Measurements from ENCODE around the gene DDX39A. TPM values are rescaled to one million over a fixed set of nuclear protein-coding genes. Genes with fewer than 3 reads are reported as not detected.

DDX39A gene
- total and polyA plus RNA-seq, 11 donors = 18.0 to 109 (median 36.1) TPM

DNA sequence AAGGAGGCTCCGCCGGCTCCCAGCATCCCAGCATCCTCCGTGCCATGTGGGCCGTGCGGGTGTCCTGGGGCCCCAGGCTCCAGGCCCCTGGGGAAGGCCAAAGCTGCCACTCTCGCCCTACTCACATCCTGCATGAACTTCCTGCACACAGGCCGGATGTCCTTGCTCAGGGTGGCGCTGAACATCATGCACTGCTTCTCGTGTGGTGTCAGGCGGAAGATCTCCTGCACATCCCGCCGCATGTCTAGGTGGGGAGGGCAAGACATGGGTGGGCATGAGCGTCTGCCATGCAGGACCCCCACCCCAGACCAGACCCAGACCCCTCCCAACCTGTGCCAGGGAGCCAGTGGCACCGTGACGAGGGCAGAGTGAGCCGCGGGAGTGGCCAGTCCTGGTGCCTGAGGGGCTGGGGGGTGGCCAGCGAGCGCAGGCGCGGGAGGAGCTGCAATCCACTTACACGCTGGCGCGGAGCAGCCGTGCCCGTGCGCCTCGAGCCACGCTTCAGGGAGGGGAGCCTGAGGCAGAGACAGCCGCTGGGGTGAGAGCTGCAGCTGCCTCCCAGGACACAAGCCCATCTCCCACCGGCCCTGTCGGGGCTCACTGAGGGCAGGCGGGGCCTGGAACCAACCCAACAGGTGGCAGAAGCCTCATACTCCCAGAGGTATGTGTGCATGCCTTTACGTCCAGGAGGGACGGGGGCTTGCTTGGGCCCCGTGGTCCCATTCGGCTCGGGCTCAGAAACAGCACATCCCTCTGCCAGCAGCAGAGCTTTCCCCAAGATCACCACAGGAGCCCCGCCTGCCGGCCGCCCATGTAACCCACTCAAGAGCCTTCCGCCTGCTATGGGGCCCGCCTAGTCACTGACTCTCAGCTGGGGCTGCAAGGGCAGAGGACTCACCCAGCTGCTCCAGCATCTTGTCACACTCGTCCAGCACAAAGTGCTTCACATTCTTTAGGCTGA is 8.8 kb downstream of the DDX39A start:
- H3K27me3 ChIP-seq = no peaks in the 10 kb centered on the region
- 86 to 89% (median 88%) methylated on average over 31 to 44 of the region's 44 CpGs for WGBS, 4 donors
- H3K4me1 ChIP-seq = peaks cover 0 to 57% (median 15%) of the 10 kb centered on the region in 12 donors
- DNase-seq (no peak), ATAC-seq (no peak)
- intact Hi-C loops (cut with DNase I) = no loop called here
- H3K9me3 ChIP-seq = no peaks in the 10 kb centered on the region
- H3K27ac ChIP-seq = peak overlapping the region in 1 of 12 donors; percentile 20
- H3K36me3 ChIP-seq = peaks cover 2 to 90% (median 74%) of the 10 kb centered on the region in 9 donors
- TF ChIP-seq POLR2A (IDR thresholded peaks at IDR 0.05) = no peak
- TF ChIP-seq, protein P1, sequence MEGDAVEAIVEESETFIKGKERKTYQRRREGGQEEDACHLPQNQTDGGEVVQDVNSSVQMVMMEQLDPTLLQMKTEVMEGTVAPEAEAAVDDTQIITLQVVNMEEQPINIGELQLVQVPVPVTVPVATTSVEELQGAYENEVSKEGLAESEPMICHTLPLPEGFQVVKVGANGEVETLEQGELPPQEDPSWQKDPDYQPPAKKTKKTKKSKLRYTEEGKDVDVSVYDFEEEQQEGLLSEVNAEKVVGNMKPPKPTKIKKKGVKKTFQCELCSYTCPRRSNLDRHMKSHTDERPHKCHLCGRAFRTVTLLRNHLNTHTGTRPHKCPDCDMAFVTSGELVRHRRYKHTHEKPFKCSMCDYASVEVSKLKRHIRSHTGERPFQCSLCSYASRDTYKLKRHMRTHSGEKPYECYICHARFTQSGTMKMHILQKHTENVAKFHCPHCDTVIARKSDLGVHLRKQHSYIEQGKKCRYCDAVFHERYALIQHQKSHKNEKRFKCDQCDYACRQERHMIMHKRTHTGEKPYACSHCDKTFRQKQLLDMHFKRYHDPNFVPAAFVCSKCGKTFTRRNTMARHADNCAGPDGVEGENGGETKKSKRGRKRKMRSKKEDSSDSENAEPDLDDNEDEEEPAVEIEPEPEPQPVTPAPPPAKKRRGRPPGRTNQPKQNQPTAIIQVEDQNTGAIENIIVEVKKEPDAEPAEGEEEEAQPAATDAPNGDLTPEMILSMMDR (IDR thresholded peaks at IDR 0.05) = no peak
- no peak overlapping the region for H3K4me3 ChIP-seq

DNA sequence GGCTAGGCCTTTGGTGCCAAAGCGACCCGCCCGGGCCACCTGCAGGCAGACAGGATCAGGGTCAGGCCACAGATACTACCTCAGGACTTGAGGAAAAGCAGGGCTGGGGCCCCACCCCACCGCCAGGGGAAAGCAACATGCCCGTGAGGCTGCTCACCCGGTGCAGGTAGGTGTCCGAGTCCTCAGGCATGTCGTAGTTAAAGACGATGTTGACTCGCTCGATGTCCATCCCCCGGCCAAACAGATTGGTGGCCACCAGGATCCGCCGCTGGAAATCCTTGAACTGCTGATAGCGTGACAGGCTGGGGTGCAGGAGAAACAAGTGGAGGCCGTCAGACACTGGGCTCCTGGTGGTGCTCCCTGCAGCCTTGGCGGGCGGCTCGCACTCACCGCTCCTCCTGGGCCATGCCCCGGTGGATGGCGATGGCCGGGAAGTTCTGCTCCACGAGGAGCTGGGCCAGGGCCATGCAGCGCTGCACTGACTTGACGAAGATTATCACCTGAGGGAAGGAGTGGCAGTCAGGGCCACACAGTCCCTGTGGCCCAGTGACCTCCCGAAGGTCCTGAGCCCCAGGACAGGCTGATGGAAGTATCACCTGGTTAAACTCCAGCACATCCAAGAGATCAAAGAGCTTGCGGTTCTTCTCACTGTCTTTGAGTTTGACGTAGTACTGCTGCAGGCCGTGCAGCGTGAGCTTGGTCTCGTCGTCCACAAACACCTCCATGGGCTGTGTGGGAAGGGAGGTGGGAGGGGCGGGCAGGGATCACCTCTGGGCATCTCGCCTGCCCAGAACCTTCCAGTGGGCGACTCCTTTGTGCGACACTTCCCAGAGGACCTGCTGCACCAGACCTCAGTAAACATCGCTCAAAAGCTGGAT is 9.8 kb downstream of the DDX39A start:
- TF ChIP-seq POLR2A (IDR thresholded peaks at IDR 0.05) = no peak
- TF ChIP-seq, protein P1 (IDR thresholded peaks at IDR 0.05) = no peak
- WGBS, 4 donors = 86 to 95% (median 92%) methylated on average over 23 to 38 of the region's 38 CpGs

DNA sequence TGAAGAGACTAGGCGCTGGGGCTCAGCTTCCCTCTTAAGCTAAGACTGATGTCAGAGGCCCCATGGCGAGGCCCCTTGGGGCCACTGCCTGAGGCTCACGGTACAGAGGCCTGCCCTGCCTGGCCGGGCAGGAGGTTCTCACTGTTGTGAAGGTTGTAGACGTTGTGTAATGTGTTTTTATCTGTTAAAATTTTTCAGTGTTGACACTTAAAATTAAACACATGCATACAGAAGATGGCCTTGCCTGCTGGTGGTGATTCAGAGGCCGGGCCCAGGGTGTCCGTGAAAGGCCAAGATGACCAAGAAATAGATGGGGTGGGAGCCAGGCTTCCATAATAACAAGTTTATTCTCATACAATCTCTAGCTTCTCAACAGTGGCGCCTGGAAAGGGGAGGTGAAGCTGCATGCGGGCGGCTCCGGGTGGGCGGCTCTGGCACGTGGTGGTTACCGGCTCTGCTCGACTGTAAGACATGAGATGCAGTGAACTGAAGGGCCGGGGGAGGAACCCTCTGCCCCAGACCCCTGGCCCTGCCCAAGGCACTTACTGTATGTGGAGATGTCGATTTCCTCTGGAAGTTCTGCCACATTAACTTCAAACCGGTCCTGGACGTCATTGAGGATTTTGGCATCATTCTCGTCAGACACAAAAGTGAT is 10.5 kb downstream of the DDX39A start:
- DNase-seq (no peak), ATAC-seq (no peak)
- Histone ChIP-seq H3K27me3 (no peaks in the 10 kb centered on the region), H3K4me3 (no peak overlapping the region), H3K9me3 (no peaks in the 10 kb centered on the region), H3K27ac (no peak overlapping the region), H3K4me1 (peaks cover 0 to 42% (median 13%) of the 10 kb centered on the region in 12 donors), H3K36me3 (peaks cover 2 to 99% (median 88%) of the 10 kb centered on the region in 9 donors)
- 77 to 83% (median 80%) methylated on average over 19 to 20 of the region's 20 CpGs for WGBS, 4 donors
- TF ChIP-seq, protein P1 (IDR thresholded peaks at IDR 0.05) = no peak
- no peak for TF ChIP-seq POLR2A (IDR thresholded peaks at IDR 0.05)
- intact Hi-C loops (cut with DNase I) = loop anchor here in 6 of 10 donors (5.0 to 10.0 kb wide), 4 partner anchors 46 to 264 kb away; no protein-coding TSS in a partner anchor

More for the DNA sequence above, 9.8 kb downstream of the DDX39A start:
- H3K27me3 ChIP-seq = no peaks in the 10 kb centered on the region
- no peaks in the 10 kb centered on the region for H3K9me3 ChIP-seq
- intact Hi-C loops (cut with DNase I) = loop anchor here in 6 of 10 donors (5.0 to 10.0 kb wide), 4 partner anchors 47 to 265 kb away; no protein-coding TSS in a partner anchor
- peaks cover 0 to 49% (median 15%) of the 10 kb centered on the region in 12 donors for H3K4me1 ChIP-seq
- no peak overlapping the region for H3K4me3 ChIP-seq
- peaks cover 2 to 99% (median 82%) of the 10 kb centered on the region in 9 donors for H3K36me3 ChIP-seq
- DNase-seq = no peak
- no peak for ATAC-seq
- peak overlapping the region in 1 of 12 donors; percentile 20 for H3K27ac ChIP-seq

Measured in heart left ventricle (tissue), 16 donors.